Measurements from ENCODE around the gene CPNE8. TPM values are rescaled to one million over a fixed set of nuclear protein-coding genes. Genes with fewer than 3 reads are reported as not detected.

CPNE8 gene
- polyA plus RNA-seq, 4 donors = 11.7 to 16.1 (median 14.1) TPM

- no peak for DNase-seq (ENCODE audit: low read depth in 4 of 4, low spot score in 3 of 4)
These were observed 7.2 kb downstream of the CPNE8 start for GRCh38 chr12:38898001-38898684.

- DNase-seq (ENCODE audit: low read depth in 4 of 4, low spot score in 3 of 4) = no peak
These were observed 9.9 kb downstream of the CPNE8 start for GRCh38 chr12:38895446-38895845.

GRCh38 chr12:38892976-38893375 lies 12.4 kb downstream of the CPNE8 start:
- DNase-seq (ENCODE audit: low read depth in 4 of 4, low spot score in 3 of 4) = no peak

GRCh38 chr12:38892087-38892786 lies 13.2 kb downstream of the CPNE8 start:
- no peak for DNase-seq (ENCODE audit: low read depth in 4 of 4, low spot score in 3 of 4)

- no peak for DNase-seq (ENCODE audit: low read depth in 4 of 4, low spot score in 3 of 4)
These were observed 15.1 kb downstream of the CPNE8 start for GRCh38 chr12:38890102-38890855.

GRCh38 chr12:38889297-38889815 lies 16.0 kb downstream of the CPNE8 start:
- no peak for DNase-seq (ENCODE audit: low read depth in 4 of 4, low spot score in 3 of 4)

GRCh38 chr12:38887770-38888169 lies 17.6 kb downstream of the CPNE8 start:
- DNase-seq (ENCODE audit: low read depth in 4 of 4, low spot score in 3 of 4) = no peak

- no peak for DNase-seq (ENCODE audit: low read depth in 4 of 4, low spot score in 3 of 4)
These were observed 18.5 kb downstream of the CPNE8 start for GRCh38 chr12:38886931-38887330.

GRCh38 chr12:38886064-38886463 lies 19.3 kb downstream of the CPNE8 start:
- no peak for DNase-seq (ENCODE audit: low read depth in 4 of 4, low spot score in 3 of 4)

GRCh38 chr12:38884666-38885065 lies 20.7 kb downstream of the CPNE8 start:
- DNase-seq (ENCODE audit: low read depth in 4 of 4, low spot score in 3 of 4) = no peak

- DNase-seq (ENCODE audit: low read depth in 4 of 4, low spot score in 3 of 4) = no peak
These were observed 21.7 kb downstream of the CPNE8 start for GRCh38 chr12:38883629-38884134.

GRCh38 chr12:38880288-38880687 lies 25.1 kb downstream of the CPNE8 start:
- DNase-seq (ENCODE audit: low read depth in 4 of 4, low spot score in 3 of 4) = no peak

- no peak for DNase-seq (ENCODE audit: low read depth in 4 of 4, low spot score in 3 of 4)
These were observed 26.4 kb downstream of the CPNE8 start for GRCh38 chr12:38878986-38879385.

- DNase-seq (ENCODE audit: low read depth in 4 of 4, low spot score in 3 of 4) = no peak
These were observed 27.1 kb downstream of the CPNE8 start for GRCh38 chr12:38878333-38878705.

- DNase-seq (ENCODE audit: low read depth in 4 of 4, low spot score in 3 of 4) = no peak
These were observed 29.7 kb downstream of the CPNE8 start for GRCh38 chr12:38875586-38876228.

GRCh38 chr12:38872561-38872960 lies 32.8 kb downstream of the CPNE8 start:
- no peak for DNase-seq (ENCODE audit: low read depth in 4 of 4, low spot score in 3 of 4)

GRCh38 chr12:38872156-38872555 lies 33.2 kb downstream of the CPNE8 start:
- no peak for DNase-seq (ENCODE audit: low read depth in 4 of 4, low spot score in 3 of 4)

GRCh38 chr12:38869036-38869435 lies 36.4 kb downstream of the CPNE8 start:
- no peak for DNase-seq (ENCODE audit: low read depth in 4 of 4, low spot score in 3 of 4)

- DNase-seq (ENCODE audit: low read depth in 4 of 4, low spot score in 3 of 4) = no peak
These were observed 54.9 kb downstream of the CPNE8 start for GRCh38 chr12:38850461-38850860.

- no peak for DNase-seq (ENCODE audit: low read depth in 4 of 4, low spot score in 3 of 4)
These were observed 58.1 kb downstream of the CPNE8 start for GRCh38 chr12:38847247-38847646.

- DNase-seq (ENCODE audit: low read depth in 4 of 4, low spot score in 3 of 4) = no peak
These were observed 61.1 kb downstream of the CPNE8 start for GRCh38 chr12:38844267-38844666.
